Suprapubic skin (tissue), 4 donors: Measurements from ENCODE around the gene FBXO48.

ENCODE experiments used
- EP300 ChIP-seq: sonication (generic); formaldehyde crosslinking; IDR thresholded peaks from one replicate; pipeline ENCODE4 v1.6.1; 2017; ENCODE audit warnings: antibody characterized with exemption
- POLR2A ChIP-seq, 2 donors: fragments of 450-650 bp; IDR thresholded peaks; one replicate each; pipeline ENCODE4 v1.6.1; 2017; ENCODE audit warnings: antibody characterized with exemption in 2 of 2, mild to moderate bottlenecking in 2 of 2, moderate library complexity in 2 of 2
- POLR2AphosphoS5 ChIP-seq, 3 donors: sonication (generic); formaldehyde crosslinking; IDR thresholded peaks; one replicate each; pipeline ENCODE4 v1.6.1; 2017; ENCODE audit warnings: antibody characterized with exemption in 3 of 3
- TF ChIP-seq, protein P1 (sequence below), 2 donors: fragments of 200-600 bp in 1 of 2; fragments of 450-650 bp in 1 of 2; sonication (generic) in 1 of 2; IDR thresholded peaks; one replicate each; pipeline ENCODE4 v1.5.1; 2016 to 2019; ENCODE audit warnings: antibody characterized with exemption in 2 of 2, mild to moderate bottlenecking in 1 of 2, moderate library complexity in 1 of 2

GRCh38 chr2:68489282-68489681 is 22.2 kb upstream of the FBXO48 start:
- TF ChIP-seq EP300 (no peak), POLR2A (IDR thresholded peaks at IDR 0.05) (no peak), POLR2AphosphoS5 (IDR thresholded peaks at IDR 0.05) (no peak)
- TF ChIP-seq, protein P1, sequence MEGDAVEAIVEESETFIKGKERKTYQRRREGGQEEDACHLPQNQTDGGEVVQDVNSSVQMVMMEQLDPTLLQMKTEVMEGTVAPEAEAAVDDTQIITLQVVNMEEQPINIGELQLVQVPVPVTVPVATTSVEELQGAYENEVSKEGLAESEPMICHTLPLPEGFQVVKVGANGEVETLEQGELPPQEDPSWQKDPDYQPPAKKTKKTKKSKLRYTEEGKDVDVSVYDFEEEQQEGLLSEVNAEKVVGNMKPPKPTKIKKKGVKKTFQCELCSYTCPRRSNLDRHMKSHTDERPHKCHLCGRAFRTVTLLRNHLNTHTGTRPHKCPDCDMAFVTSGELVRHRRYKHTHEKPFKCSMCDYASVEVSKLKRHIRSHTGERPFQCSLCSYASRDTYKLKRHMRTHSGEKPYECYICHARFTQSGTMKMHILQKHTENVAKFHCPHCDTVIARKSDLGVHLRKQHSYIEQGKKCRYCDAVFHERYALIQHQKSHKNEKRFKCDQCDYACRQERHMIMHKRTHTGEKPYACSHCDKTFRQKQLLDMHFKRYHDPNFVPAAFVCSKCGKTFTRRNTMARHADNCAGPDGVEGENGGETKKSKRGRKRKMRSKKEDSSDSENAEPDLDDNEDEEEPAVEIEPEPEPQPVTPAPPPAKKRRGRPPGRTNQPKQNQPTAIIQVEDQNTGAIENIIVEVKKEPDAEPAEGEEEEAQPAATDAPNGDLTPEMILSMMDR (IDR thresholded peaks at IDR 0.05): no peak
